Effector memory CD4-positive, alpha-beta T cell (primary cell): ENCODE results near the gene TRIB2.

Experiments
- DNase-seq, 3 donors: peaks; one replicate each; pipeline ENCODE4 v3.0.0-alpha.2; 2020
- H3K27ac ChIP-seq: 2 replicates; pipeline ENCODE4 v1.7.0; 2013; ENCODE audit warnings: mild to moderate bottlenecking, low read length, moderate library complexity; ENCODE audit not compliant: insufficient read depth, poor library complexity, severe bottlenecking
- H3K27me3 ChIP-seq: replicated peaks from 2 replicates; pipeline ENCODE4 v1.7.0; 2013; ENCODE audit warnings: mild to moderate bottlenecking, low read length; ENCODE audit not compliant: insufficient read depth, control insufficient read depth, poor library complexity, severe bottlenecking
- H3K36me3 ChIP-seq: 2 replicates; pipeline ENCODE4 v1.7.0; 2013; ENCODE audit warnings: mild to moderate bottlenecking, low read length, moderate library complexity; ENCODE audit not compliant: control insufficient read depth, insufficient read depth
- H3K4me1 ChIP-seq: 2 replicates; pipeline ENCODE4 v1.7.0; 2013; ENCODE audit warnings: low read length, mild to moderate bottlenecking; ENCODE audit not compliant: control insufficient read depth, insufficient read depth, poor library complexity, severe bottlenecking
- H3K4me3 ChIP-seq: 2 replicates; pipeline ENCODE4 v1.7.0; 2013; ENCODE audit warnings: low read length, low read depth, mild to moderate bottlenecking; ENCODE audit not compliant: insufficient read depth, poor library complexity, severe bottlenecking
- H3K9me3 ChIP-seq: 2 replicates; pipeline ENCODE4 v1.7.0; 2013; ENCODE audit warnings: mild to moderate bottlenecking, low read length, moderate library complexity; ENCODE audit not compliant: control insufficient read depth

The TRIB2 gene

DNA sequence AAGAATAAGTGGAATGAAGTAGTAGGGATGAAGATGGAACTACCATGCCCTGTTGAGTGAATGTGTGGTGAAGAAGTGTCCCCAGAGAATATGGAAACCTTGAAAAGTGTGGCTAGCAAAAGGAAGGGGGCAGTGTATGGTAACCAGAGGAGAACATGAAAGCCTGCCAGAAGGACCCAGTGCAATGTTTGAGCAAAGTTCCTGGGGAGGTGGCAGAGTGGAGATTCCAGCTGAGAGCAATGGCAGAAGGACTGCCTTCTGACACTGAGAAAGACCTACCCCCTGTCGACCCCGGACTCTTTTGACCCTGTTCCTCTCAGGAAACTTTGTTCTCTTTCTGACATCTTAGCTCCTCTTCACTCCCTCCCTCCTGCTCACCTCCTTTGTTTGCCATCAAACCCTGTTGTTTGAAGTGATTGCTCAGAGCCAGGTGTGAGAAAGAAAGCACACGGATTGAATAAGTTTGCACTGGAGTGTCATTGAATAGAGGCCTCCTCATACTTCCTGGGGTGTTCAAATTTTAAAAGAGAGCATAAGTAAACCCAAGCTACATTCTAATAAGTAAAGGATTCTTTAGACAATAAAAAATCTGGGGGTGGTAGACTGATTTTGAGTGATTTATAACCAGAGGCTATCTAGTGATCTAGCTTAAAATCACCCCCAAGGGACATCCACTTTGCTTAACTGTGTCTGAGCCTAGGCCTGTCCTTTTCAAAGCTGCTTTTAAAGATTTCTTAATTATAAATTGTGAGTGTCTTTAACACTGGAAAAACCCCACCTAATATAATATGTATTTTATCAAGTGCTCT, 57.1 kb downstream of the TRIB2 start:
- DNase-seq: no peak
- H3K4me1 ChIP-seq: no peaks in the 10 kb centered on the region
- no peaks in the 10 kb centered on the region for H3K9me3 ChIP-seq
- H3K27me3 ChIP-seq: no peaks in the 10 kb centered on the region
- no peak overlapping the region for H3K4me3 ChIP-seq
- no peak overlapping the region for H3K27ac ChIP-seq
- no peaks in the 10 kb centered on the region for H3K36me3 ChIP-seq

DNA sequence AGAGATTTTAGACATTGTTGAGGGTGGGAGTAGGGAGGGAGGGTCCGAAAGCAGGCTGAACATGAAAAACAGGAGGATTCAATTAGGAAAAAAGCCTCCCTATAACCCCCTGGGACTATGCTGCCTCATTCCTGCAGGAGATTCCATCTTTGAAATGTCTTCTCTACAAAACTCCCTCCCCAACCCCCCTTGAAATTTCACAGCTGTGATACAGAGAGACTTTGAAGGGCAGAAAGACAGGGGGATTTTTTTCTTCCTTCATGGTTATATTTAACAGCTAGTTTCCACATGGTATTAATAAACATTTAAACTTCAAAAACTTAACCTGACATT, 57.6 kb downstream of the TRIB2 start:
- Histone ChIP-seq H3K4me1 (no peaks in the 10 kb centered on the region), H3K27me3 (no peaks in the 10 kb centered on the region), H3K27ac (no peak overlapping the region), H3K4me3 (no peak overlapping the region), H3K9me3 (no peaks in the 10 kb centered on the region), H3K36me3 (no peaks in the 10 kb centered on the region)
- DNase-seq: no peak

DNA sequence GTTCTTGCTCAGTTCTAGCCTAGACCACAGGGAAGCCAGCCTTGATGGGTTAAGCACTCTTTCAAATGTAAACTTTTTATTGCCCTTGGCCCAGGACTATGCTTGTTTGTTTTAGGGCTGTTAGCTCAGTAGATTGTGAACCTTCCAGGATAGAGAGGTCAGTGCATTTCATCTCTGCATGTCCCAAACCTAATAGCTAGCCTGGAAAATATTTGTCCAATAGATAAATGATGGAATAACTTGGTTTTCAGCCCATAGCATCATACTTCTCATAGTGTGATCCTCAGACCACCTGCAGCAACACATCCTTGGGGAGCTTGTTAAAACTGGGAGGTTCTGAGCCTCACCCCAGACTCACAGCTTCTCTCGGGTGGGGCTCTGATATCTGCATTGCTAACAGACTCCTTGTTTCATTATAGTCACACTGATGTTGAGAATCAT, 59.8 kb downstream of the TRIB2 start:
- no peak overlapping the region for H3K4me3 ChIP-seq
- H3K27me3 ChIP-seq: no peaks in the 10 kb centered on the region
- no peak for DNase-seq
- no peak overlapping the region for H3K27ac ChIP-seq
- H3K4me1 ChIP-seq: no peaks in the 10 kb centered on the region
- no peaks in the 10 kb centered on the region for H3K9me3 ChIP-seq
- H3K36me3 ChIP-seq: no peaks in the 10 kb centered on the region

DNA sequence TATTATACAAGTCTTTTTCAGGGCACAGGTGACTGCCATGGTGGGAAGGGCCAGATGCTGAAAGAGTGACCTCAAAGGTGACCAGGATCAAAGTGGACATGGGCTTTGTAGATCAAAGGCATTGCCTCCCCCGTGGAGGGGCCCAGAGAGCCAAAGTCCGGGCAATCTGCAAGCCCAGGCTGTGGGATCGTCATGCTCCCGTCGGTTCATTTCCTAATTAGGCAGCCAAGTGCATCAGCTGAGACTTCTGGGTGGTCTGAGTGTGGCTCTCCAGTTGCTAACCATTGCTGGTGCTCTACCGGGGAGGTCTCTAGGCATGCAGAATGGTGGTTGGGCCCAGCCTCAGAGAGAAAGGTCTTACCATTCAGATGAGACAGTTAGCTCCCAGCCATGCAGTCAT, 61.6 kb downstream of the TRIB2 start:
- Histone ChIP-seq H3K4me3 (no peak overlapping the region), H3K36me3 (no peaks in the 10 kb centered on the region), H3K9me3 (no peaks in the 10 kb centered on the region), H3K27me3 (no peaks in the 10 kb centered on the region), H3K4me1 (no peaks in the 10 kb centered on the region), H3K27ac (no peak overlapping the region)
- DNase-seq: no peak

DNA sequence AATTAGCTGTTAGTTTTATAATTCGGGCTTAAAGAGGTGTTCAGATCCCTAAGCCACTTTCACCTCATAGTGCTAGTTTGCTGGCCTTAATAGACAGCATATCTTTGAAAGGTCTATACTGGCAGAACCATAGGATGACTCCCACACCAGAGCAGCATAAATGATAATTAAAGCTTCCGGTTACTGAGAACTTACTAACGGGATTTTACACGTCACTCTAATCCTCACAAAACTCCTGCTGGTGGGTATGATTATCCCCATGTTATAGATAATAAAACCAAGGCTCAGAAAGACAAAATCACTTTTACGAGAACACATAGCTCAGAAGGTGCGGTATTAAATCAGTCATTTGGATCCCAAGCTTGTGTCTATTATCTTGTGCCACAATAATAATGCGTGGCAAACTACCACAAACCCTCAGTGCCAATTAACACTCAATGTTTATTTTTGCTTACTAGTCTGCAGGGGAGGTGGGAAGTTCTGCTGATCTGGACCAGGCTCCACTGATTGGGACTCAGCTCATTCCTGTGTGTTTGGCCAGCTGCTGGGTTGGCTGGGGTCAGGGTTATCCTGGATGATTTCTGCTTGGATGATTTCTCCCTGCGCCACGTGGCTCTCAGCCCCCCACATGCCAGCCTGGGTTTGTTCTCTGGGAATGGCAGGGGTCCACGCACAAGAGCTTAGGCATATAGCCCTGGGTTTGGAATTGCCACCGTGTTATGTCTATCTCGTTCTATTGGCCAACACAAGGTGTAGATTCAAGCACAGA, 62.3 kb downstream of the TRIB2 start:
- Histone ChIP-seq H3K4me1 (no peaks in the 10 kb centered on the region), H3K27me3 (no peaks in the 10 kb centered on the region), H3K27ac (no peak overlapping the region), H3K9me3 (no peaks in the 10 kb centered on the region), H3K36me3 (no peaks in the 10 kb centered on the region), H3K4me3 (no peak overlapping the region)
- no peak for DNase-seq

DNA sequence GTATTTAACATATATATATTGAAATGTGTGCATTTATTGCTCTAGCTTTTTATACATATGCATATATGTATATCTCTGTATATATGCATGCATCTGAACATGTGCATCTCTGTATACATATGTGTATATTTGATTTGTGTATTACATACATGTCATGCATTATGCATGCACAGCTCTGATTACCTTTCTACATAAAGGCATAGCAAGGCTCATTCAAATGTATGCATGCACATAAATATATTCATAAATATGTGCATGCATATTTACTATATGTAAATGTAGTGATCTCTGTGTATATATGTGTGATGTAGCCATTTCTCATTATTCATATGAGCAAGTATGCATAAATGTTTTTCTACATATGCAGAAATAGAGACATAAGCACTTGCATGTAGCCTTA, 64.6 kb downstream of the TRIB2 start:
- H3K27ac ChIP-seq: no peak overlapping the region
- H3K9me3 ChIP-seq: no peaks in the 10 kb centered on the region
- no peaks in the 10 kb centered on the region for H3K4me1 ChIP-seq
- no peaks in the 10 kb centered on the region for H3K27me3 ChIP-seq
- no peak overlapping the region for H3K4me3 ChIP-seq
- no peak for DNase-seq
- H3K36me3 ChIP-seq: no peaks in the 10 kb centered on the region

DNA sequence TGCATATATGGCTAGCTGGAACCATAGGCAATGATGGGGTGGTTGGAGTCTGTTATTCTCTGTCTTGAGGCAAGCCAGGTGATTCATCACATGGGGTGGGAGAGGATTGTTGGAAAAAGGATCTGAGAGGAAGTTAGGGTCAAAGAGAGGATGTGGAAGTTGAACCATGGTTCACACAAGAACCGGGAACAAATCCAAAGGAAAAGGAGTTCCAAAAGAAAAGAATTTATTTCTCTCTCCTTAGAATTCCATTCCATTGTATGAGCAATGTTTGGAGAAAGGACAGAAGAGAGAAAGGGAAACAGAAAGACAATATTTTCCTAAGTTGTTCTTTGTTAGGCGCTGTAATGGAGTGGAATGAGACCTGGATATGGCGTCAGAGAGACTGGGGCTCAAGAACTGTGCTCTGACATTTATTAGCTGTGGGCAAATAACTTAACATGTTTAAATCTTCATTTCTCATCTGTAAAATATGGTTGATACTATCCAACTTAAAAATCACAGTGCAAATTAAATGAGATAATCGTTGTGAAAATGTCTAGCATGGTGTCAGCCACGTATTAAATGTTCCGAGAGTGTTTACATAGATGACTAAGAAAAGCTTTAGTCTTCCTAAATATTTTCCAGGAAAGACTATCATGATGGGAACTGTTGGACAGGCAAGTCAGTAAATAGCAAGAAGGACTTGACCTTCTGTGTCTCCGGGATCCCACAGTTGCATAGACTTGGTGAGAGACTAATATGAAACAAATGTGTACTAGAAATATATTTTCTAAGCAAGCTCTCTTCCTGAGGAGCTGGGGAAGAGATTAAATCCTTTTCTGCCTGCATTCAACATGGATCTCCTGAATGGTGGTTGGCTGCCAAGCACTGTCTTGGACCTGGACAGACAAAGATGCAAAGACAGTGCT, 71.4 kb downstream of the TRIB2 start:
- Histone ChIP-seq H3K4me3 (no peak overlapping the region), H3K4me1 (no peaks in the 10 kb centered on the region), H3K9me3 (no peaks in the 10 kb centered on the region), H3K27ac (no peak overlapping the region), H3K27me3 (no peaks in the 10 kb centered on the region), H3K36me3 (no peaks in the 10 kb centered on the region)
- no peak for DNase-seq

DNA sequence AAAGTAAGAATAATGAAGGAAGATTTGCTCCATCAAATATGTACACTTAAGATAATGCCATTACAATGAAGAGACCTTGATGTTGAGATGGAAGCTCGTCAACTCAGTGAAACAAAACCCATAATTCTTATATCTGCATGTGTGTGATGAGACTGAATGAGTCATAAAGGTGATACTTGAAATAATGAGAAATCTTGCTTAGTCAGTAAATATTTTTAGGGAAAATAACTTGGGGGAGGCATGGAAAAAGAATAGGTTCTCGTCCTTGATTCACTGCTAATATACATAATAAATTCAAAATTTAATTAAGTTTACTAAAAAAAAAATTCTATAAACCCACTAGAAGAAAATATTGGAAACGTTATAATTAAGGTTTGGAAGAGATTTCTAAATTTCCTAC, 75.2 kb downstream of the TRIB2 start:
- no peak for DNase-seq
- Histone ChIP-seq H3K4me1 (no peaks in the 10 kb centered on the region), H3K27me3 (no peaks in the 10 kb centered on the region), H3K9me3 (no peaks in the 10 kb centered on the region), H3K36me3 (no peaks in the 10 kb centered on the region), H3K4me3 (no peak overlapping the region), H3K27ac (no peak overlapping the region)
